Measurements from ENCODE around the gene NPAS2.

NPAS2 gene

DNA sequence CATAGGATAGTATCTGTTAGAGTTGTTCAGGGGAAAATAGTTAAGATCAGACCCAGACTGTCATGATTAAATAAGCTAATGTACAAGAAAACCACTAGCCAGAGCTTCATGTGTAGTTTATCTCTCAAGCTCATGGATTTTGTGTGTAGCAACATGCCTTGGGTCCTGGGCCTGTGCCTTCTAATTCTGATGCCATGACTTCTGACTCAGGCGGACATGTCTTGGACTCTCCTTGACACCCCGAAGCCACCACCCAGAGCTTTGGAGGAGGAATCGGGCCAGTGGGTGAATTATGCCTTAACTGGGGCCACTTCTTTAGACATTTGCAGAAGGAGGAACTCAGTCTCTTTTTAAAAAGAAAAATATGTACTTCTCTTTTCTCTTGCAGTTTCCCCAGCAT, 68.7 kb downstream of the NPAS2 start:
- DNase-seq = no peak

DNA sequence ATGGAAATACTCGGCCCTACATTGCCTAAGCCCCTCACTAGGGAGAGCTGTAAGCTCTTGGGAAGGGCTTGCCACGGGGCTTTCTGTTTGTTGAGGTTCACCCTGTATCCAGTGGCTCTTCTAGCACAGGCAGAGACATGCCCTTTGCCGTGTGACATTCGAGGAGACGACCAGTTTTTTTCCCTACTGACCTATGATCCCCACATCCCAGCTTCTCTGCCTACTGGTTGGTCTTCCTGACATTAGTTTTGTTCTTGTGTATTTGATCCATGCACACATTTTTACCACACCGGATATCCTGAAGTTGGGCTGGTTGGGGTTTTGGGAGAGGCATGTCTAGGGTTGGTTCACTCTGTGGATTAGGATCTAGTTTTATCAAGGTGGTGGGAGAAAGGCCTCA, 69.3 kb downstream of the NPAS2 start:
- no peak for DNase-seq

DNA sequence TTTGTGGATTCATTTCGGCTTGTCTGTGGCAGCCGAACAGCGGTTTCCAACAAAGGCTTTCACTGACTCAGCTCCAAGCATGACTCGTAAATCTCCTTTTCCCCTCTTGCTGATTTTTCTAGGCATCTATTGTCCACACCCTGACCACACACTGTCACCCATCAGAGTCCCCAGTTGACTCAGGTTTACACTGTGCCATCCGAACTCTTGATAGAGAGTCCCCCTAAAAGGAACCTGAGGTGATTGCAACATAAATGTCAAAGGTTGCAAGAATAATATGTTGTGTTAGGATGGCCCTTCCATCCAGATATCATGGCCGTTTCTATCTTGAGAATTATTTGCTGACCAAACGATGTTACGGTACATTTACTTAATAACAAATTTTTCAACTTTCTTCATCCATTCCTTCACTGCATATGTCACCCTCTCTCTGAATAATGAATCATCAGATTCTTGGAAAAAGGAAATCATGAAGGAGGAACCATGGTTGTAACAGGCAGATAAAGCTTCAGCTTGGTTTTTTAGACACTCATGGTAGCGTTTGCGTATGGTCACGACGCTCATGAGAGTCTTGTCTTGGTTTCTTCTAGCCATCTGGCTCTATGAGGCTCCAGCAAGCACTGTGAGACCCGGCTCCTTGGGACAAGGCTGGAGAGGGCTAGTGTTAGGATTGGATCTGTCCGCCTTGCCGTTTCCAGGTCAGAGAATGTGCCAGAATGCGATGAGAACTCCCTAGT, 72.1 kb downstream of the NPAS2 start:
- no peak for DNase-seq

DNA sequence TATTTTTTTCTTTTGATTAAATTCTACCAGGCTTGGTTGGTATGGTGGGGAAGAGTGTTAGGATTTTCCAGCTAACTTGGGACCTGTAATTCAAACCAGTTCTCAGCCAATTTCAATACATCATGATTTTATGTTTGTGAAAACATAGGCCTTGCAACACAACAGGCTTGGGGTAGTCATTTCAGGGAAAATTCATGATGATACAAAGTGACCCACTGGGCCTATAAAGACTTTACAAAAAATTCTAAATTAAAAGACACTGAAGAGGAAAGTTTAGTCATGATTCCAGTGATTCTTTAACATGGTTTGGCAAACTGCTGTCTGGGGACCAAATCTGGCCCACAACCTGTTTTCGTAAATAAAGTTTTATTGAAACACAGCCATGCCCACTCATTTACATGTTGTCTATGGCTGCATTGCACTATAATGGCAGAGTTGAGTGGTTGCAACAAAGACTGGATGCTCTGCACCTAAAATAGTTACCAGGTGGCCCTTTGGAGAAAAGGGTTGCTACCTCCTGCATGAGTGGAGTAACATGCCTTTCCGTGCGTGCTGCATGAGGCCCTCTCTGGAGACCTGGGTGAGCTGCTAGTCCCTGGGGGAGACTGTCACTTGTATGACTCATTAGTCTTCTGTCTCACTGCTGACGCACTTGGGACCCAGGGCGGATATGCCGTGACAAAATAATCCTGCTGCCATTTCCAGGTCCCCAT, 73.6 kb downstream of the NPAS2 start:
- DNase-seq = no peak

DNA sequence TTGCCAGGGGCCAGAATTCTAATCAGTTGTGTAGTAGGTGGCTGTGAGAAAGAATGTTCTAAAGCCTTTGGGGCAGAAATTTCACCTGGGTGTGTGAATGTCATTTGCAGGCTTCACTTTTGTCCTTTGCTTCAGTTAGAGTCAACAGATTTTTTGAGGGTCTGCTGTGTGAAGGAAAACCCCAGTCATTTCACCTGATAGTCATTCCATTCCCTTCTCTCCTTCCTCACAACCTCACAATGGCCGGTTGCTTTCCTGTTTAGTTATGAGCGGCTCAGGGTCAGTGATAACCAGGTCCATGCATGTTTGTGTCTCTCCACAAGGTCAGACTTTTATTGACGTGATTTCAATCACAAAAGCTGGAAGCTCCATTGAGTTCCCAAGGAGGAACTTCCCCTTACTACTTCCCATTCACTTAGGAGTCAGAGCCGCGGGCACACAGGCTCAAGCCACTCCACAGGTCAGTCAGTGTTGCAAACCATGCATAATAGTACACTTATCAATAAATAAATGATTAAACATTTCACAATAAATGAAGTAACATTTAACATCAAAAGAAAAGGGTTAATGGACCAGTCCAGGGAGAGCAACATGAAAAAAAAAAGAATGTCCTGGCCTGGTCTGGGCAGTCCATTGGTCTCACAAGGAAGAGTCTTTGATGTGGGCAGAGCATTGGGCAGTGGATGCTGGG, 74.3 kb downstream of the NPAS2 start:
- no peak for DNase-seq

DNA sequence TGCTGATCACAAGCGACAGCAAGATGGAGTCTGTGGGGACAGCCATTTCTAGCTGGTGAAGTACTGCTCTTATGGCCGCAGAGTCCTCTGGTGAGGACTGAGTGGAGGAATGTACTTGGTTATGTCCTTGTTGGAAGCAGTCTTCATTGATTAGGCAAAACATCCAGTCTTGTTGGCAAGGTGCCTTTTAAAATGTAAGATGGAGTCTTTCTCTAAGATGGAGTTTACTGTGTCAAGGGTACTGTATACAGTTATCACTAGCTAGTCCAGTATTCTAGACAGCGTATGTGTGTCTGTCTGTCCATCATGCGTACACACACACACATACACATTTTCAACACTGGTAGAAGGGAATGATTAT, 74.8 kb downstream of the NPAS2 start:
- DNase-seq = no peak

DNA sequence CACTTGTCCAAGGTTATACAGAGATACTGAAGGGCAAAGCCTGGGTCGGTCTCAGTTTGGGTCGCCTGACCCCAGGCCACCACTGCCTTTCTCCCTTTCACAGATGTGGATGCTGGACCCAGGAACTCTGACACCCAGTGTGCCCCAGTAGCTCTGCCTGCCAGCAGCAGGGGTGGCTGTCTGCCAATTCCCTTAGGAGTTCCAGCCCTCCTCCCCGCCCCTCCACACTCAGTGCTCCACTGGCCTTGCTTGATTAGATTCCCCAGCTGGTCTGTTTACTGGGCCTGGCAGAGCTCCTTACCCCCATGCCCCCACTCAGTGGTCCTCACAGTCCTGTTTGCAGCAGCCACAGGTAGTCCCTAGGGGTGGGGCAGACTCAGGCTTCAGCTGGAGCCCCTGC, 75.5 kb downstream of the NPAS2 start:
- DNase-seq = no peak

DNA sequence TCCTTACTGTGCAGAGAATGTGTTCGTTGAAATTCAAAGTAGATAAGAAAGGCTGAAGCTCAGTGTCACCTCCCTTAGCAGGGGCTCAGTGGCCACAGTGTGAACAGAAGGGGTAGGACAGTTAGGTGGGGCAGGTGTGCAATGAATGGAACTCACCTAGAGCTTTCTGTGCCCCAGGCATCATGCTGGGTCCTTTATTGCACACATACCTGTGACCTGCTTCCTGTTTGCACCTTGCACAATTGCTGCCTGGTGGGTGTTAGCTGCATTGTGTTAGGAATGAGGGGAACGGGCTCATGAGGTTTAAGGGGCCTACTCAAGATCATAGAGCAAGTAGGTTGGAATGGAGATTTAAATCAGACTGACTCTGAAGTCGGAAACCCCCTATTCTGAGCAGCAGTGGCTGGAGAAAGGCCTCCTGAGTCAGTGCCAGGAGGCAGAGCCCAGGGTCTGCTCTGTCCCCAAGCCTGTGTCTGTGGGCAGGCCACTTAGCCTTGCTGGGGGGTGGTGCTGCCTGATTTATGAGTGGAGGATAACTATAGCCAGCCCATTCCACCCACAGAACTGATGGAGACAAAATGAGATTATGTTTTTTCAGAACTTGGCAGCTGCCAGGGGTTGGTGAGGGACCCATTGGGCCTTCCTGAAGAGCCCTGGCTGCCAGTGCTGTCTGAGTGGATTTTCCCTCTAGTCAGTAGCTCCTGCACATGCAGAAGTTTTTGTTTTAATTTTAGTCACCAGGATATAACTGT, 76.2 kb downstream of the NPAS2 start:
- DNase-seq = no peak

DNA sequence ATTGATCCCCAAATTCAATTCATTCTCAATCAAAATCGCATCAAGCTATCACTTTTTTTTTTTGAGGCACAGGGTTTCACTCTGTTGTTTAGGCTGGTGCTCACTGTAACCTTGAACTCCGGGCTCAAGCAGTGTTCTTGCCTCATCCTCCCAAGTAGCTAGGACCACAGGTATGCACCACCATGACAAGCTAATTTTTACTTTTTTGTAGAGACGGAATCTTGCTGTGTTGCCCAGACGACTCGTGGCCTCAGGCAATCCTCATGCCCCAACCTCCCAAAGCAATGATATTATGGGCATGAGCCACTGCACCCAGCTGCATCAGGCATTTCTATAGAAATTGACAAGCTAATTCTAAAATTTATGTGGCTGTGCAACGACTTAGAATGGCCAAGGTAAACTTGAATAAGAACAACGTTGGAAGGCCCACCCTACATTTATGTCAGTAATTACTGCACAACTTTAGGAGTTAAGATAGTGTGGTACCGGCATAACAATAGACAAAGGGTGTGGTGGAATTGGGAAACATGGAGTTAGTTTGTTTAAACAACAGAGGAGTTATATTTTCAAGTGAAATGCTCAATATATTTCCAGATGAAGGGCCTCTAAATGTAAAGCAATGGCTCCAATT, 78.2 kb downstream of the NPAS2 start:
- no peak for DNase-seq

DNA sequence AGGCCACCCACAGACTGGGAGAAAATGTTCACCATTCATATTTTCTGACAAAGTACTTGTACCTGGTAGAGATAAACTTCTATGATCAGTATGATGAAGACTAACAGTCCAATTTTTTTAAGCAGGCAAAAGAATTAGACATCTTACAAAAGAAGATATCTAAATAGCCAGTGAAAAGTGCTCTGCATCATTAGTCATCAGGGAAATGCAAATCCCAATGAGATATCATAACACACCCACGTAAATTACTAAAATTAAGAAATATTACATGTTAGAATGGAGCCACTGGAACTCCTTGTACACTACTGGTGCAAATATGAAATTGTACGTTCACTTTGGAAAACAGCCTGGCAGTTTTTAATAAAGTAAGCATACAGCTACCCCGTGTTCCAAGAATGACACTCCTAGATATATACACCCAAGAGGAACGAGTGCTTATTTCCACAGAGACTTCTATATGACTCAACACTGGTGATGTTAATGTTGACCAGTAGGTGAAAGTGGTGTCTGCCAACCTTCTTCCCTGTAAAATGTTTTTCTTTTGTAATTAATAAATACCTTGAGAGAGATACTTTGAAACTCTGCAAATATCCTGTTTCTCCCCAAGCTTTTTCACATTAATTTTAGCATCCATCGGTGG, 80.3 kb downstream of the NPAS2 start:
- DNase-seq = no peak

DNA sequence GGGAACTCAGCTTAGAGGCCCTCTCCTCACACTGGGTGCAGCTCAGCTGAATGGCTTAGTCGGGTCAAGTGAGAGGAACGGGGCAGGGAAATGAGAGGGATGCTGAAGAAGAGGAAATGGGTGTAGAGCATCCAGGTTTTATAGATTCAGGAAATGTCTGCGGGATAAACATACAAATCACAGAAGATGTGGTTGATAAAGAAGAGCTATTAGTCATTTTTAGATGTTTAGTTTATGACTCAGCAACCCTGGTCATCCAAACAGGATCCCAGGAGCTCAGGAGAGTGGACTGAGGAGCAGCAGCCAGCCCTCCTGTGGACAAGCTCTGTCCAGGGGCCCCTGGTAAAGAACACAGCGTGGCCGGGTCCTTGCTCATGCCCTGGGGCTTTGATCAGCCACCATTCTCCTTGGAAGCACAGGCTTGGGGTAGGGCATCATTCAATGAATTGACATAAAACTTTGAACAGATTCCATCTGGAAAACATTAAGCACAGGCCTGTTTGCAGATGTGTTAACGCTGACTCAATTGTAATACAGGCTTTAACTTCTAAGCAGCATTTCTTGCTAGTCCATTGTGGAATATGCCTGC, 83.0 kb downstream of the NPAS2 start:
- no peak for DNase-seq

DNA sequence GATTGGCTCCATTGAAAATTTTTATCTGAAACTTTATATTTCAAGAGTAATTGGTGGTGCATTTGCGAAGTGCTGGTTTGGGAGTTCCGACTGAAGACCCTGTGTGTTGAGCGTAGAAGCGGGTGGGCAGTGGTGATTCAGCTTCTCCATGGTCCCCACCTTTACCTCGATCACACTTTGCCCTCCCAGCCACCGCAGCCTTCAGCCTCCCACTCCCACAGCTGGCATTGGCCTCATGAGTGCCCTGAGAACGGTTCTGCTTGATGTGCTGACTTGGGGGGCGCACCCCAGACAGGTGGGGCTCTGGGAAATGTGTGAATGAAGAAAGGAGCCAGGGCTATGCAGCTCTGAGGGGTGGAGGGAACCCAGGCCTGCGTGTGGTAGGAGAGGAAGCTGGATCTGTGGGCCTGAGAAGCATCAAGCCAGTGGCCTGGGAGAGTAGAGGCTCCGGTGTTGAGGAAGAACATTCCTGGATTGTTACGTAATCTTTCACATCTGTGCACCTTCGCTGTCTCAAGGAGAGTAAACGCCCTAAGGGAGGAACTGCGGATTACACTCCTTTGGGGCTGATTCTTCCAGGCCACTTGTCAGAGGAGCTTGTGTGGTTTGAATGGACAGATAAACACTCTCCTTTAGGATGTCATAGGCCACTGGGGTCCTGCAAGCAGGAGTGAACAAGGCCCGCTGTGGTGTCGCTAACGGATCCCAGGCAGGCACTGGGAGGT, 83.8 kb downstream of the NPAS2 start:
- DNase-seq = no peak

DNA sequence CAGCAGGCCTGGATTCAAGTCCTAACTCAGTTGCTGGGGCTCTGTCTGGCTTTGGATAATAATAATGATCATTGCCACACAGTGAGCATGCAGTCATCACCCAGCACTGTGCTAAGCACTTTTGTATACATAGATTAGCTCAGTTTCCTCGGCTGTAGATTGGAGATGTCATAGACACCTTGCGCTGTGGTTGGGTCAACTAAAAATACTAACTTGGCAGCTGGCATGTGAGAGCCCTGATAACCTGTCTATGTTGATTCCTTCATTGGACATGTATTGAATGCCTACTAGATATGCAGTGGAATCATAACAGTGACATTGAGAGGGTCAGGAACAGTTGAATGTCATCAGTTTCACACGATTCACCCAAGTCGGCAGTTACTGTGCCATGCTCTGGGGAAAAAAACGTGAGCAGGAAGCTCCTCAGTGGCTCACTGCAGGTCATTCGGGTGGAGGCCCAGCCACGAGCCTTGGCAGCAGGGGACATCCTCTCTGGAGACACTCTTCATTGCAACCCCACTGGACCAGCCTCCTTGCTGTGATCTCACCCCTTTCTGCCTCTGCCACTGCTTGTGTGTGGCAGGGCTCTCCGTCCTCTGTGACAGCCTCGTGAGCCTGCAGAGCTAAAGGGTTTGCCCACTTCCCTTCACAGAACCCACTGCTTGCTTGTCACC, 85.3 kb downstream of the NPAS2 start:
- no peak for DNase-seq

DNA sequence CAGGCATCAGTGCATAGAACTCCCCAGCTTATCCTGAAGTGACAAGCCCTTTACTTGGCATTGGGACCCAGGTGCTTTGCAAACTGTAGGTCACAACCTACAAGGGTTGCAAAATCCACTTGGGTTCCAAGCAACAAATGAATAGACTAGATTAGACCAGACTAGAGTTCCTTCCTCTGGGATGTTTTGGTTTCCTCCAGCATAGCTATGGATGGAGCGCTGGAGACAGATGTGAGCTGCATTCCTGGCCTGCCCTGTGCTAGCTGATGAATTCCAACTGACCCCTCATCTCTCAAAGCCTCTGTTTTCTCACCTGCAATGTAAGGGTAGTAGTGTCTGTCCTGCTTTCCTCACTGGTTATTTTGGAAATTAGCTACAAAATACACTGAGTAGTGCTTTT, 86.2 kb downstream of the NPAS2 start:
- DNase-seq = no peak

DNA sequence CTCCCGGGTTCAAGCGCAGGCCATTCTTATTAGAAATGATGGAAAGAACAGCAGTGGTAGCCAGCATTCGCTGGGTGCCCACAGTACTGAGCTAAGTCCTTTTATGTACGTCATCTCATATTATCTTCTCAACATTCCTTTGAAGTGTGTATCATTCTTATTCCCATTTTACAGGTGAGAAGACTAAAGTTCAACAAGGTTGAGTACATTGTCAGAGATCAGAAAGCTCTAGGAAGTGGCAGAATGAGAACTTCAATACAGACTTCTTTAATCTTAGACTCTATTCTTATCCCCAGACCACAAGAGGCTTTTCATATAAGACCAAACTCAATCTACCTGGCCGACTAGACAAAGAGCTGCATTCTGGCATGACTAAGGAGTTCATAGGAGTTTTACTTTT, 86.7 kb downstream of the NPAS2 start:
- no peak for DNase-seq

DNA sequence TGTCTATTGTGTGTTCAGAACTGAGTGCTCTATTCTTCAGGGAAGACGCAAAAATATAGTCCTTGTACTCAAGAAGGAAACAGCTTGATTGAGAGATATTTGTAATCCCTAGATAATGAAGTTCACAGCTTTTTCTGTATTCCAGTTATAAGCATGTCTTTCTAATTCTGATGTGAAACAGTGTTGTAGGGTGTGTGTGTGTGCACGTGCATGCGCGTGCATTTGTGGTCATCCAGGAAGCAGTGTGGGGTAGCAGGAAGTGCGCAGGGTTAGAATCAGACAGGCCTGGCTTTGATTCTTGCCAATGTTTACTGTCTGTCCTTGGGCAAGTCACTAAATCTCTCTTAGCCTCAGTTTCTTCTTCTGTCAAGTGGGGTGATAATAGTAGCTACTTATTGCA, 87.9 kb downstream of the NPAS2 start:
- DNase-seq = no peak

DNA sequence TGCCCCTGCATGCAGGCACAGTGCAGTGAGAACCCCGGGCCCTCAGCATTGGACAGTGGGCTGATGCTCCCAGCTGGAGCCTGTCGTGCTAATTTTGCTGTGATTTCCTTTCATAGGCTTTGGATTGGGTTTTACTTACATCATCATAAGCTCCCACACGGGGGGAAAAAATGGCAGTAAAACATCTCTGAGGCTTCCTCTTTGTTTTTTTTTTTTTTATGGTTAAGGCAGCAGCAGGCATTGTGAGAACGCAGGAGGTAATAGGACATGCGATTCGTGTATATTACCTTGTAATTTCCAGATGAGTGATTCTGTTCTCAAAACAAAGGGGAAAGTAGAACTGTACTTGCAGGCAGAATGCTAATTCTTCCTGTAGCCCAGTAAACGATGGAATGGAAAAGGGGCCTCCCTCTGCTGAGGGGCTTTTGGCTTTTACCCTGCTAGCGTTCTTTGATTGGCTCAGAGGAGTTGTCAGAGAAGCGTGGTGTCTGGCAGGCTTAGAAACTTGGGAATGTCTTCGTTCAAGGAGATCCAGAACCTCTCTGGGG, 89.7 kb downstream of the NPAS2 start:
- no peak for DNase-seq

DNA sequence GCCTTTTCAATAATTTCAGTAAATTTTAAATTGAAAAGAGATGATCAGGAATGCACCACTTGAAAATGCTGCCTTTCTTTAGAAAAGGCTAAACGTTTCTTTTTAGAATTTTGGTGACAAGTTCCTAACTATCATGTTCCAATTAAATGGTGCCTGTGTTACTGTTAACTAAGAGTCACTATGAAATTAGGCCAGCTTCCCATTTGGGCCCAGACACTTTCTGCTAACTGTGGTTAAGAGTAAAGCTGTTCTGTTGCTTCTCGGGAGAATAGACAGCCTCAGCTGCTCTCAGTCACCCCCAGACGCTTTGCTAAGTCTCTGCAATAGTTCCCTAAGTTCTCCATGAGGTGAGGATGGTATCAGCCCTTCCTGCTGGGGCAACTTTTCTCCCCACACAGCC, 90.2 kb downstream of the NPAS2 start:
- DNase-seq = no peak

DNA sequence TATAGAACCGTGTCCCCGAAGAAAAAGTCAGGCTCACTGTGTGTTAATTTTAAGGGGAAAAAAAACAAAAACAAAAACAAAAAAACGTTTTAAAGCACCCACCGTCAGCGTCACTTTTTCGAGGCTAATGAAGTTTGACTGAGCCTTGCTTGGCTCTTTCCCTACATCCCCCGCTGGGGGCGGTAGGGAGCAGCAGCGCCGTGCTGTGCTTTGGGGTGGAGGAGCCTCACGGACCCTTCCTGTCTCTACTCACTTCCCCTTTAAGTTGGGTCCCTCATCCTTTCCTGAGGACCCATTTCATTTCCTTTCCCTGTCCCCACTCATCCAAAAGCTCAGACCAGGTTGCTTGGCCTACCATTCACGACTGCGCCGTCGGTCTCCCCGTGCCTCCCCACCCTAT, 99.4 kb downstream of the NPAS2 start:
- peak; percentile 46 to 49 for DNase-seq

DNA sequence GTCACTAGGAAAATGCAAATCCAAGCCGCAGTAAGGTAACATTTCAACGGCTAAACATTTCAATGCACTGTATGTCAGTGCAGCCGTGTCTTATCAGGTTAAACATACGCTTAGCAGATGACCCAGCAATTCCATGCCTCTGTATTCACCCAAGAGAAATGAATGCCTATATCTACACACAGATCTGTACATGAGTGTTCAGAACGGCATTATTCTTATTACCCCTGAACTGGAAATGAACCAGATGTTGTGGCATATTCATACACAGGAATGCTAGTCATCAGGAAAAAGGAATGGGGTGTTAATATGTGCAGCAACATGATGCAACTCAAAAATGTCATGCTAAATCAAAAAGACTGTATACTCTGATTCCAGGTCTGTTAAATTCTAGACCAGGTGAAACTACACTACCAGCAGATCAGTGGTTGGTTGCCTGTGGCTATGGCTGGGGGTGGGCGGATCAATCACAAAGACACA, 101.8 kb downstream of the NPAS2 start:
- no peak for DNase-seq

All from activated T-cell treated with anti-CD3 and anti-CD28 coated beads, Interleukin-2, amount 50 U/mL, for 48 hours (primary cell).